GM12801 (cell line): Measurements from ENCODE around the gene SLC36A2.

Experiments used
- TF ChIP-seq, protein P1 (sequence below): IDR thresholded peaks from one replicate; pipeline ENCODE4 v1.5.1; 2011; ENCODE audit warnings: control low read depth; ENCODE audit not compliant: insufficient read length; ENCODE audit errors: extremely low read depth

SLC36A2 gene

GRCh38 chr5:151267491-151268260 is 79.7 kb downstream of the SLC36A2 start:
- TF ChIP-seq, protein P1, sequence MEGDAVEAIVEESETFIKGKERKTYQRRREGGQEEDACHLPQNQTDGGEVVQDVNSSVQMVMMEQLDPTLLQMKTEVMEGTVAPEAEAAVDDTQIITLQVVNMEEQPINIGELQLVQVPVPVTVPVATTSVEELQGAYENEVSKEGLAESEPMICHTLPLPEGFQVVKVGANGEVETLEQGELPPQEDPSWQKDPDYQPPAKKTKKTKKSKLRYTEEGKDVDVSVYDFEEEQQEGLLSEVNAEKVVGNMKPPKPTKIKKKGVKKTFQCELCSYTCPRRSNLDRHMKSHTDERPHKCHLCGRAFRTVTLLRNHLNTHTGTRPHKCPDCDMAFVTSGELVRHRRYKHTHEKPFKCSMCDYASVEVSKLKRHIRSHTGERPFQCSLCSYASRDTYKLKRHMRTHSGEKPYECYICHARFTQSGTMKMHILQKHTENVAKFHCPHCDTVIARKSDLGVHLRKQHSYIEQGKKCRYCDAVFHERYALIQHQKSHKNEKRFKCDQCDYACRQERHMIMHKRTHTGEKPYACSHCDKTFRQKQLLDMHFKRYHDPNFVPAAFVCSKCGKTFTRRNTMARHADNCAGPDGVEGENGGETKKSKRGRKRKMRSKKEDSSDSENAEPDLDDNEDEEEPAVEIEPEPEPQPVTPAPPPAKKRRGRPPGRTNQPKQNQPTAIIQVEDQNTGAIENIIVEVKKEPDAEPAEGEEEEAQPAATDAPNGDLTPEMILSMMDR, result no peak
